ENCODE data around the gene RMI2. TPM values are rescaled to one million over a fixed set of nuclear protein-coding genes. Genes with fewer than 3 reads are reported as not detected.
"Not testable (repeated sequence)": the region's sequence is repeated elsewhere in the genome, so short reads cannot be mapped to it uniquely, and the experiment has no call there.

Gene RMI2
- total RNA-seq (2014; rRNA removed; shearing (Covaris generic); ENCODE audit: low replicate concordance): 19.4 and 45.2 TPM in 2 replicates

DNA sequence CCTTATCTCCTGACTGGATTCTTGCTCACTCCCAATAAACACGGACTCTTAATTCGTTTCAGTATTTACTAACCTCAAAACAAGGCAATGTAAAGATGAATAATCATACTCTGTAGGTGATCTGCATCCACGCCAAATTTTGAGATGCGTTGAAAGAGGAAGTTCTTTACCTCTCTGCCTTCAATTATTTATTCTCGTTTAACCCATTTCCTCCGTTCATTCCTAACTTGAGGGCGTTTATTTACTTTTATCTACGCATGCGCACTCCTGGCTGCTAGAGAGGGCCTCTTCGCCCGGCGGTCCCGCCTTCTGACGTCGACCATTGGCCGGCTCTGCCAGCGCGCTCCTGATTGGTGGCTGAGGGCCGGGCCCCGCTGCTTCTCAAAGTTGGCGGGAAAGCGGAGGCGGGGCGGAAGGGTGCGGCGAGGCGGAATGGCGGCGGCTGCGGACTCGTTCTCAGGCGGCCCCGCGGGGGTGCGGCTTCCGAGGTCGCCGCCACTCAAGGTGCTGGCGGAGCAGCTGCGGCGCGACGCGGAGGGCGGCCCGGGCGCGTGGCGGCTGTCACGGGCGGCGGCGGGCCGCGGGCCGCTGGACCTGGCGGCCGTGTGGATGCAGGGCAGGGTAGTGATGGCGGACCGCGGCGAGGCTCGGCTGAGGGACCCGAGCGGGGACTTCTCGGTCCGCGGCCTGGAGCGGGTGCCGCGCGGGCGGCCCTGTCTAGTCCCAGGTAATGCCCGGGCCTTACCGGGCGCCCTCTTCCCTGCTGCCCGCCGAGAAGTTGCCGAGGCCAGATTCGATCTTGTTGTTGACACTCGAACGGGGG, at the start of gene RMI2:
Gene RMI2 (plus strand): TSS at position 420 of the 823 bp plus-strand sequence. CDS start 13 bp downstream, at position 433.
- peak; percentile 99 for DNase-seq
- Histone ChIP-seq H3K27me3 (ENCODE audit: low read length) (no peaks in the 10 kb centered on the region), H3K4me1 (ENCODE audit: low read length) (peaks cover 30% of the 10 kb centered on the region), H3K9ac (ENCODE audit: low read length) (peak within 1 kb of the TSS; percentile 80), H3K36me3 (ENCODE audit: insufficient read depth, low read length) (no peaks in the 10 kb centered on the region), H4K20me1 (ENCODE audit: insufficient read depth, low read depth, low read length) (peaks cover 15% of the 10 kb centered on the region; the same call in 1 of the 2 replicates), H3K27ac (ENCODE audit: low read length) (no peak within 1 kb of the TSS), H3K9me3 (ENCODE audit: low read length) (no peaks in the 10 kb centered on the region), H3K9me2 (replicated peaks; ENCODE audit: insufficient read depth, low read length) (no peaks in the 10 kb centered on the region), H2AFZ (ENCODE audit: low read length) (peak within 1 kb of the TSS; percentile 79), H3K4me3 (ENCODE audit: low read length) (peak within 1 kb of the TSS; percentile 95), H3K4me2 (ENCODE audit: low read depth, low read length, poor library complexity, severe bottlenecking) (peak within 1 kb of the TSS; percentile 100), H3K79me2 (ENCODE audit: low read length) (peaks cover 3% of the 10 kb centered on the region; the same call in 1 of the 2 replicates)

DNA sequence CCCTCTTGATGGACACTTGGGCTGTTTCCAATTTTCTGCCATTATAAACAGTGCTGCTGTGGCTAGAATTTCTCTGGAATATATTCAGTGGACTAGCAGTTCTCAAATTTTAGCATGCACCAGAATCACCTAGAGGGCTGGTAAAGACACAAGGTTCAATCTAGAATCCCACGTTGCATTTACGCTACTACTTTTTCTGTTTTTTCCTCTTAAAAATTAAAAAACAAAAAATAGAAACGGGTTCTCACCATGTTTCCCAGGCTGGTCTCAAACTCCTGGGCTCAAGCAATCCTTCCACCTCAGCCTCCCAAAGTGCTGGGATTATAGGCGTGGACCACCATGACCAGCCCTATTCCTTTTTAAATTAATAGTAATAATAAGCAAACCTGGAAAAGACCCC, 49.6 kb upstream of the RMI2 start:
- Histone ChIP-seq H2AFZ (ENCODE audit: low read length) (no peak overlapping the region), H3K9ac (ENCODE audit: low read length) (no peak overlapping the region), H3K4me1 (ENCODE audit: low read length) (peaks cover 44% of the 10 kb centered on the region), H3K27ac (ENCODE audit: low read length) (no peak overlapping the region), H3K9me3 (ENCODE audit: low read length) (no peaks in the 10 kb centered on the region), H3K27me3 (ENCODE audit: low read length) (no peaks in the 10 kb centered on the region), H4K20me1 (ENCODE audit: insufficient read depth, low read depth, low read length) (no peaks in the 10 kb centered on the region), H3K79me2 (ENCODE audit: low read length) (no peaks in the 10 kb centered on the region), H3K36me3 (ENCODE audit: insufficient read depth, low read length) (no peaks in the 10 kb centered on the region), H3K4me2 (ENCODE audit: low read depth, low read length, poor library complexity, severe bottlenecking) (no peak overlapping the region), H3K9me2 (replicated peaks; ENCODE audit: insufficient read depth, low read length) (no peaks in the 10 kb centered on the region), H3K4me3 (ENCODE audit: low read length) (no peak overlapping the region)
- DNase-seq: no peak

DNA sequence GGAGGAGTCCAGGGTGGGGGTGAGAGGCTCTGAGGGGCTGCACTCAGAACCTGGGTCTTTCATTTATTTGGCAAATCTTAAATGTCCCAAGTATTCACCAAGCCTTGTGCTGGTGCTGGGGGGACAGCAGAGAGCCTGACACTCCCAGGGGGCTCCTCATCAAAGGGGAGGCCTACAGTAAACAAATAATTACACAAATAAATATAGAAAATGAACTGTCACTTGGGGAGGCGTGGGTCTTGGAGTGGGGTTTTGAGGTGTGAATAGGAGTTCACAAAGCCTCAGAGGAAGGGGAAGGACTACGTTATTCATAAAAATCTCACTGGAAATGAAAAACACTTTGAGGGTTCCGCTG, 48.9 kb upstream of the RMI2 start:
- DNase-seq: no peak
- Histone ChIP-seq H3K79me2 (ENCODE audit: low read length) (no peaks in the 10 kb centered on the region), H3K9me2 (replicated peaks; ENCODE audit: insufficient read depth, low read length) (no peaks in the 10 kb centered on the region), H3K4me3 (ENCODE audit: low read length) (no peak overlapping the region), H4K20me1 (ENCODE audit: insufficient read depth, low read depth, low read length) (no peaks in the 10 kb centered on the region), H3K27ac (ENCODE audit: low read length) (no peak overlapping the region), H3K4me2 (ENCODE audit: low read depth, low read length, poor library complexity, severe bottlenecking) (peak overlapping the region; percentile 56), H3K4me1 (ENCODE audit: low read length) (peaks cover 44% of the 10 kb centered on the region), H3K9ac (ENCODE audit: low read length) (0 out of 2 replicates have a peak overlapping the region, but pooled peaks have one; percentile 5), H3K27me3 (ENCODE audit: low read length) (no peaks in the 10 kb centered on the region), H3K9me3 (ENCODE audit: low read length) (no peaks in the 10 kb centered on the region), H2AFZ (ENCODE audit: low read length) (no peak overlapping the region), H3K36me3 (ENCODE audit: insufficient read depth, low read length) (no peaks in the 10 kb centered on the region)

DNA sequence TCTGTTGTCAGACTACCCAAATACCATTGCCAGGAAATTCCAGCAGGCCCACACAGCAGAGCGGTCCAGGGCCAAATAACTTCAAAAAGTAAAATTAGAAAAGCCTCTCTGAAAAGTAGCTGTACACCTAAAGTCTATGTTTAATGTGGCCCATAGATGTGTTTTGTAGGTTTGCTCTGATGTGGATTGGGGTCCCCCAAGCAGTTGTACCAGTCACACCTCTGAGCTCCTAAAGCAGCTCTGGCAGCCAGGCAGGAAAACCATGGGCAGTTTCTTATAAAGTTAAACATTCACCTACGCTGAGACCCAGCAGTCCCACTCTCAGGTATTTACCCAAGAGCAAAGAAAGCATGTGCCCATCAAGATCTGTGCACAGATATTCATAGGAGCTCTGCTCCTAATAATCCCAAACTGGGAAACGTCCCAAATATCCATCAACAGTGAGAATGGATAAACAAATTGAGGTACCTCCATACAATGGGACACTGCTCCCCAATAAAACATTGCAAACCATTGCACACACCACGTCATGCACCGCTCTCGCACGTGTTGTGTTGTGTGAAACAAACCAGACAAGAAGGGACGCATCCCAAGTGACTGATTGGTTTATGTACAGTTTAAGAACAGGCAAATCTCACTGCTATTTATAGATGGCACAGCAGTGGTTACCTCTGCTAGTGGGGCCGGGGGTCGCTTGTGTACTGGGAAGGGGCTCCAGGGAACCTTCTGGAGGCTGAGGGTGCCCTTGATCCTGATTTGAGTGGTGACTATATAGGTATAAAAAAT, 48.4 kb upstream of the RMI2 start:
- Histone ChIP-seq H3K27me3 (ENCODE audit: low read length) (no peaks in the 10 kb centered on the region), H3K27ac (ENCODE audit: low read length) (no peak overlapping the region), H3K9me2 (replicated peaks; ENCODE audit: insufficient read depth, low read length) (no peaks in the 10 kb centered on the region), H3K9ac (ENCODE audit: low read length) (peak overlapping the region; percentile 18), H3K4me2 (ENCODE audit: low read depth, low read length, poor library complexity, severe bottlenecking) (peak overlapping the region; percentile 56), H2AFZ (ENCODE audit: low read length) (peak overlapping the region; percentile 11; the same call in 1 of the 2 replicates), H3K4me1 (ENCODE audit: low read length) (peaks cover 44% of the 10 kb centered on the region), H3K79me2 (ENCODE audit: low read length) (no peaks in the 10 kb centered on the region), H4K20me1 (ENCODE audit: insufficient read depth, low read depth, low read length) (no peaks in the 10 kb centered on the region), H3K36me3 (ENCODE audit: insufficient read depth, low read length) (no peaks in the 10 kb centered on the region), H3K9me3 (ENCODE audit: low read length) (no peaks in the 10 kb centered on the region), H3K4me3 (ENCODE audit: low read length) (peak overlapping the region; percentile 23; the same call in 1 of the 2 replicates)
- peak; percentile 52 for DNase-seq

DNA sequence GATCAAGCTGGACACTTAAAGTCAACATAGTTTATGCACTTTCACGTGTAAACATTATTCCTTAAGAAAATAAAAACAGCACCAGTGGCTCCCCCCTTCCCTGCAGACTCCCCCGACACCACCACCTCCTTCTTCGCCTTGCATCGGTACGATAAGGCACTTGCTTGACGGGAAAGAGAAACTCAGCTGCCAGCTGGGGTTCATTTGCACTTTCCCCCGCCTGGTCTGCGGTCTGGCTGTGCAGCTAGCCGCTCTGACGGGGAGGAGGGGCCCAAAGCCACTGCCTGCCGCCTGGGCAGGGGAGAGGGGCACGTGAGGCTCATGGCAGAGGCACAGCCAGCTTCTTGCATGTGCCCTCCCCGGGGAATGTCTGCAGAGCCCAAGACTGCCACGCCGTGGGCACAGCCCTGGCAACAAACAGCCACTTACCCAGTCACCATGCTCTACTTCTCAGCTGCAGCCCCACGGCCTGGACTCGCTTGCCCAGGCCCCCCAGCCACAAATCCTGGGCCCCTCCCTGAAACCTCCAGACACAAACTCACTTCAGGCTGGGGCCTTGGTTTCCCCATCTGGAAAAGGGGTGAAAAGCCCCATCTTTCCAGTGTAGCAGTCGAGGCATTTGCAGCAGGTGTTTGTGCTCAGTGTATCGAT, 47.6 kb upstream of the RMI2 start:
- Histone ChIP-seq H3K27me3 (ENCODE audit: low read length) (no peaks in the 10 kb centered on the region), H2AFZ (ENCODE audit: low read length) (peak overlapping the region; percentile 11; the same call in 1 of the 2 replicates), H3K4me1 (ENCODE audit: low read length) (peaks cover 44% of the 10 kb centered on the region), H3K36me3 (ENCODE audit: insufficient read depth, low read length) (no peaks in the 10 kb centered on the region), H3K79me2 (ENCODE audit: low read length) (no peaks in the 10 kb centered on the region), H4K20me1 (ENCODE audit: insufficient read depth, low read depth, low read length) (no peaks in the 10 kb centered on the region), H3K9ac (ENCODE audit: low read length) (peak overlapping the region; percentile 18), H3K4me3 (ENCODE audit: low read length) (peak overlapping the region; percentile 23; the same call in 1 of the 2 replicates), H3K9me2 (replicated peaks; ENCODE audit: insufficient read depth, low read length) (no peaks in the 10 kb centered on the region), H3K27ac (ENCODE audit: low read length) (peak overlapping the region; percentile 38), H3K4me2 (ENCODE audit: low read depth, low read length, poor library complexity, severe bottlenecking) (peak overlapping the region; percentile 56), H3K9me3 (ENCODE audit: low read length) (no peaks in the 10 kb centered on the region)
- DNase-seq: peak; percentile 85

DNA sequence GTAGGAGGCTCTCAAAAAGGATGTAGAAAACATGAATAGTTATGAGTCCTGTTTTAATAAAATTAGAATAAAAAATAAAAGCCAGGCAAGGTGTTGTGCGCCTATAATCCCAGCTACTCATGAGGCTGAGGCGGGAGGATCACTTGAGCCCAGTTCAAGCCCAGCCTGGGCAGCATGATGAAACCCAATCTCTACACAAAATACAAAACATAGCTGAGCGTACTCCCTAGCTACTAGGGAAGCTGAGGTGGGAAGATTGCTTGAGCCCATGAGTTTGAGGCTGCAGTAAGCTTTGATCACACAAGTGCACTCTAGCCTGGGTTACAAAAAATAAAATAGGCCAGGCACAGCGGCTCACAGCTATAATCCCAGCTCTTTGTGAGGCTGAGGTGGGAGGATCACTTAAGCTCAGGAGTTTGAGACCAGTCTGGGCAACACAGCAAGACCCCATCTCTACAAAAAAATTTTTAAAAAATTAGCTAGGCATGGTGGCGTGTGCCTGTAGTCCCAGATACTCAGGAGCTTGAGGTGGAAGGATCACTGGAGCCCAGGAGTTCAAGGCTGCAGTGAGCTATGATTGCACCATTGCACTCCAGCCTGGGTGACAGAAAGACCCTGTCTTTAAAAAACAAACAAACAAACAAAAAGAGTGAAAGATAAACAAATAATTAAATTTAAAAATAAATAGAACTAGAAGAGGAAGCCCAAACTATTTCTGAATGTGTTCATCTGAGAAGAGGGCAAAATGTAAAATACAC, 46.9 kb upstream of the RMI2 start:
- Histone ChIP-seq H4K20me1 (ENCODE audit: insufficient read depth, low read depth, low read length) (no peaks in the 10 kb centered on the region), H3K79me2 (ENCODE audit: low read length) (no peaks in the 10 kb centered on the region), H2AFZ (ENCODE audit: low read length) (no peak overlapping the region), H3K4me2 (ENCODE audit: low read depth, low read length, poor library complexity, severe bottlenecking) (peak overlapping the region; percentile 56), H3K27ac (ENCODE audit: low read length) (peak overlapping the region; percentile 38), H3K4me3 (ENCODE audit: low read length) (no peak overlapping the region), H3K27me3 (ENCODE audit: low read length) (no peaks in the 10 kb centered on the region), H3K9me2 (replicated peaks; ENCODE audit: insufficient read depth, low read length) (no peaks in the 10 kb centered on the region), H3K9ac (ENCODE audit: low read length) (no peak overlapping the region), H3K36me3 (ENCODE audit: insufficient read depth, low read length) (no peaks in the 10 kb centered on the region), H3K9me3 (ENCODE audit: low read length) (no peaks in the 10 kb centered on the region), H3K4me1 (ENCODE audit: low read length) (peaks cover 42% of the 10 kb centered on the region)
- no peak for DNase-seq

DNA sequence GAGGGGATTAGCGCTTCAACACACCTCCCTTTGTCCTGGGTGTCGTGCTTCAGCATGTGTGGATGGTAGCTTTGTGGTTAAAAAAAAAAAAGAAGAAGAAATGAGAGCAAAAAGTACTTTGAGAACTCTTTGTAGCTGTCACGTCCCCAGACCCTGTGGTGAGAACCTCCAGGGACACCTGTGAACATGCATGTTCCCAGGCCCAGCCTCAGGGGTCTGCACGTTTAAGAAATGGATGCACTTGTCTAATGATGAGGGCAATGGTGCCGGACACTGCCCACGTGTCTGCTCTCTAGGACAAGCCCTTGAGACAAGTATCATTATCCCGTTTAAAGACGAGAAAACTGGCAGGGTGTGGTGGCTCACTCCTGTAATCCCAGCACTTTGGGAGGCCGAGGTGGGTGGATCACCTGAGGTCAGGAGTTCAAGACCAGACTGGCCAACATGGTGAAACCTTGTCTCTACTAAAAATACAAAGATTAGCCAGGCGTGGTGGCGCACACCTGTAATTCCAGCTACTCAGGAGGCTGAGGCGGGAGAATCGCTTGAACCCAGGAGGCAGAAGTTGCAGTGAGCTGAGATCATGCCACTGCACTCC, 46.2 kb upstream of the RMI2 start:
- not testable (repeated sequence) for H3K27me3 ChIP-seq (ENCODE audit: low read length); H3K36me3 ChIP-seq (ENCODE audit: insufficient read depth, low read length); H3K9me3 ChIP-seq (ENCODE audit: low read length); H4K20me1 ChIP-seq (ENCODE audit: insufficient read depth, low read depth, low read length); H3K4me3 ChIP-seq (ENCODE audit: low read length); H3K9me2 ChIP-seq (replicated peaks; ENCODE audit: insufficient read depth, low read length); H2AFZ ChIP-seq (ENCODE audit: low read length); H3K27ac ChIP-seq (ENCODE audit: low read length); H3K4me2 ChIP-seq (ENCODE audit: low read depth, low read length, poor library complexity, severe bottlenecking); DNase-seq; H3K79me2 ChIP-seq (ENCODE audit: low read length); H3K9ac ChIP-seq (ENCODE audit: low read length)
- peaks cover 36% of the 10 kb centered on the region for H3K4me1 ChIP-seq (ENCODE audit: low read length)
